Measurements from ENCODE around the gene CERS6.

Gene CERS6

GRCh38 chr2:168673265-168674189, 217.5 kb downstream of the CERS6 start:
- no peak for DNase-seq (ENCODE audit: low read depth)

GRCh38 chr2:168678153-168678853, 222.2 kb downstream of the CERS6 start:
- DNase-seq (ENCODE audit: low read depth), result no peak

GRCh38 chr2:168679081-168679480, 223.0 kb downstream of the CERS6 start:
- no peak for DNase-seq (ENCODE audit: low read depth)

GRCh38 chr2:168679741-168680310, 223.8 kb downstream of the CERS6 start:
- no peak for DNase-seq (ENCODE audit: low read depth)

- DNase-seq (ENCODE audit: low read depth), result no peak
Observed at GRCh38 chr2:168683996-168684395, 227.9 kb downstream of the CERS6 start.

GRCh38 chr2:168684921-168685599, 229.0 kb downstream of the CERS6 start:
- no peak for DNase-seq (ENCODE audit: low read depth)

- no peak for DNase-seq (ENCODE audit: low read depth)
Observed at GRCh38 chr2:168685600-168686451, 229.8 kb downstream of the CERS6 start.

GRCh38 chr2:168686452-168687191, 230.6 kb downstream of the CERS6 start:
- no peak for DNase-seq (ENCODE audit: low read depth)

- DNase-seq (ENCODE audit: low read depth), result no peak
Observed at GRCh38 chr2:168687314-168687713, 231.2 kb downstream of the CERS6 start.

GRCh38 chr2:168690381-168690885, 234.4 kb downstream of the CERS6 start:
- DNase-seq (ENCODE audit: low read depth), result no peak

GRCh38 chr2:168691221-168691620, 235.1 kb downstream of the CERS6 start:
- no peak for DNase-seq (ENCODE audit: low read depth)

- DNase-seq (ENCODE audit: low read depth), result no peak
Observed at GRCh38 chr2:168692132-168692744, 236.2 kb downstream of the CERS6 start.

GRCh38 chr2:168694173-168694572, 238.1 kb downstream of the CERS6 start:
- DNase-seq (ENCODE audit: low read depth), result no peak

- no peak for DNase-seq (ENCODE audit: low read depth)
Observed at GRCh38 chr2:168694866-168695265, 238.8 kb downstream of the CERS6 start.

- DNase-seq (ENCODE audit: low read depth), result no peak
Observed at GRCh38 chr2:168697668-168698121, 241.6 kb downstream of the CERS6 start.

- no peak for DNase-seq (ENCODE audit: low read depth)
Observed at GRCh38 chr2:168698969-168699368, 242.9 kb downstream of the CERS6 start.

GRCh38 chr2:168699844-168700417, 243.9 kb downstream of the CERS6 start:
- no peak for DNase-seq (ENCODE audit: low read depth)

- no peak for DNase-seq (ENCODE audit: low read depth)
Observed at GRCh38 chr2:168700615-168701245, 244.7 kb downstream of the CERS6 start.

GRCh38 chr2:168702579-168702978, 246.5 kb downstream of the CERS6 start:
- no peak for DNase-seq (ENCODE audit: low read depth)

Measured in T follicular helper cell (primary cell).